SK-N-SH (cell line): ENCODE data around the gene FCMR.

Experiments used
- CHD2 ChIP-seq: fragments of 150-350 bp; IDR thresholded peaks from 2 replicates; pipeline ENCODE4 v1.6.1; 2018; ENCODE audit warnings: low read length; ENCODE audit not compliant: partially characterized antibody
- FOXJ3 ChIP-seq: sonication (generic); formaldehyde crosslinking; IDR thresholded peaks from 2 replicates; pipeline ENCODE4 v1.5.1; 2020; ENCODE audit warnings: mild to moderate bottlenecking, missing genetic modification reagents
- MEF2A ChIP-seq: IDR thresholded peaks from 2 replicates; pipeline ENCODE4 v1.4.0; 2012; ENCODE audit warnings: low read depth, borderline replicate concordance
- POLR2AphosphoS5 ChIP-seq: IDR thresholded peaks from 2 replicates; pipeline ENCODE4 v1.6.1; 2012; ENCODE audit warnings: low read depth, low read length
- TF ChIP-seq, protein P1 (sequence below): fragments of 200-600 bp; sonication (generic); IDR thresholded peaks from 2 replicates; pipeline ENCODE4 v1.6.1; 2017; ENCODE audit warnings: antibody characterized with exemption, mild to moderate bottlenecking, moderate library complexity

DNA sequence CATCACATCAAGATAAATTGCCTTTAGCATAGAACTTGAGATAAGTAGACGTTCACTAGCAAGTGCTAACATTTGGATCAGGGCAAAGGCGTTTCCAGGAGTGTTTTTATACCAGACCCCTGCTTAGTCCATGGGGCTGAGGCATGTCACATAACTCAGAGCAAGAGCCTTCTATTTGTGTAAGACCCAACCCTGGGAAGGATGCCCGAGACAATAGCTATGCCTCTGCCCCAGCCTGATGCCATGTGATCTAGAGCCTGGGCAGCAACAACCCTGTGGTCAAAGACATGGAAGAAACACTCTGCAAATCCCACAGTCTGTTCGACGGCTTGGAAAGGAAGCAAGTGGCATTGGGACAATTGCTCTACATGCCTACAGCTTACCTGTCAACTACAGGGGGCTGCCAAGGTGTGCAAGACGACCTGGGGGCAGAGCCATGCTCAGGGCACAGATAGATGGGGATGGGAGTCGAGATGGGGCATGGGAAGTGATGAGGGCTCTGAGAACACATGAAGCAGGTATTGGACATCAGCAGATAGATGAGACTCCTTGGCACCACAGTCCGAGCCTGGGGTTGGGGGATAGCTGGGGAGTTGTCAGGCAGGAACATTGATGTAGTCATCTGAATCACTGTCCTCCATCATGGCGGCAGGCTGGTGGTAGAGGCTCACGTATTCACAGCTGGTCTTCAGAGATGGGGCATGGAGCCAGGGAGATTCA, 17.2 kb downstream of the FCMR start:
- TF ChIP-seq, protein P1, sequence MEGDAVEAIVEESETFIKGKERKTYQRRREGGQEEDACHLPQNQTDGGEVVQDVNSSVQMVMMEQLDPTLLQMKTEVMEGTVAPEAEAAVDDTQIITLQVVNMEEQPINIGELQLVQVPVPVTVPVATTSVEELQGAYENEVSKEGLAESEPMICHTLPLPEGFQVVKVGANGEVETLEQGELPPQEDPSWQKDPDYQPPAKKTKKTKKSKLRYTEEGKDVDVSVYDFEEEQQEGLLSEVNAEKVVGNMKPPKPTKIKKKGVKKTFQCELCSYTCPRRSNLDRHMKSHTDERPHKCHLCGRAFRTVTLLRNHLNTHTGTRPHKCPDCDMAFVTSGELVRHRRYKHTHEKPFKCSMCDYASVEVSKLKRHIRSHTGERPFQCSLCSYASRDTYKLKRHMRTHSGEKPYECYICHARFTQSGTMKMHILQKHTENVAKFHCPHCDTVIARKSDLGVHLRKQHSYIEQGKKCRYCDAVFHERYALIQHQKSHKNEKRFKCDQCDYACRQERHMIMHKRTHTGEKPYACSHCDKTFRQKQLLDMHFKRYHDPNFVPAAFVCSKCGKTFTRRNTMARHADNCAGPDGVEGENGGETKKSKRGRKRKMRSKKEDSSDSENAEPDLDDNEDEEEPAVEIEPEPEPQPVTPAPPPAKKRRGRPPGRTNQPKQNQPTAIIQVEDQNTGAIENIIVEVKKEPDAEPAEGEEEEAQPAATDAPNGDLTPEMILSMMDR: no peak
- TF ChIP-seq MEF2A (no peak), POLR2AphosphoS5 (no peak), FOXJ3 (CRISPR knock-in tag) (no peak), CHD2 (no peak)
